ENCODE results near the gene ANAPC16. TPM values are rescaled to one million over a fixed set of nuclear protein-coding genes. Genes with fewer than 3 reads are reported as not detected.

The ANAPC16 gene
- total RNA-seq, 1 donor from 2014 or later: 76.6 TPM

GRCh38 chr10:72274730-72275350 is 59.0 kb downstream of the ANAPC16 start:
- peak; percentile 21 to 61 (median 58) for TF ChIP-seq CTCF (IDR thresholded peaks at IDR 0.05)
- peak in 1 of 2 donors; percentile 65 for TF ChIP-seq POLR2AphosphoS5 (IDR thresholded peaks at IDR 0.05; ENCODE audit: insufficient read depth in 1 of 2, low read depth in 1 of 2)
- no peak for TF ChIP-seq POLR2A (IDR thresholded peaks at IDR 0.05)
- Histone ChIP-seq H3K9me3 (no peaks in the 10 kb centered on the region), H3K36me3 (peaks cover 0 to 25% of the 10 kb centered on the region in 2 donors), H3K27ac (peak overlapping the region; percentile 99), H3K27me3 (no peaks in the 10 kb centered on the region), H3K4me1 (peaks cover 34% of the 10 kb centered on the region), H3K4me3 (peak overlapping the region; percentile 90 to 99)
- intact Hi-C loops (cut with DNase I): loop anchor here (5.0 to 10.0 kb wide), 3 partner anchors 47 to 57 kb away; no protein-coding TSS in a partner anchor
- no peak for DNase-seq (ENCODE audit: extremely low spot score in 2 of 2)

GRCh38 chr10:72275351-72276012 is 59.7 kb downstream of the ANAPC16 start:
- Histone ChIP-seq H3K4me1 (peaks cover 34% of the 10 kb centered on the region), H3K27ac (peak overlapping the region; percentile 99), H3K36me3 (peaks cover 0 to 25% of the 10 kb centered on the region in 2 donors), H3K9me3 (no peaks in the 10 kb centered on the region), H3K4me3 (peak overlapping the region; percentile 90 to 99), H3K27me3 (no peaks in the 10 kb centered on the region)
- TF ChIP-seq CTCF (IDR thresholded peaks at IDR 0.05): no peak
- peak in 1 of 2 donors; percentile 16 for TF ChIP-seq POLR2AphosphoS5 (IDR thresholded peaks at IDR 0.05; ENCODE audit: insufficient read depth in 1 of 2, low read depth in 1 of 2)
- intact Hi-C loops (cut with DNase I): loop anchor here (5.0 to 10.0 kb wide), 2 partner anchors 47 to 51 kb away; no protein-coding TSS in a partner anchor
- no peak for DNase-seq (ENCODE audit: extremely low spot score in 2 of 2)

- no peak for DNase-seq (ENCODE audit: extremely low spot score in 2 of 2)
- peak overlapping the region; percentile 99 for H3K27ac ChIP-seq
- peak overlapping the region; percentile 90 to 99 for H3K4me3 ChIP-seq
- H3K36me3 ChIP-seq: peaks cover 0 to 25% of the 10 kb centered on the region in 2 donors
- intact Hi-C loops (cut with DNase I): loop anchor here (5.0 to 10.0 kb wide), 2 partner anchors 46 to 51 kb away; no protein-coding TSS in a partner anchor
- H3K9me3 ChIP-seq: no peaks in the 10 kb centered on the region
- no peaks in the 10 kb centered on the region for H3K27me3 ChIP-seq
- H3K4me1 ChIP-seq: peaks cover 34% of the 10 kb centered on the region
- TF ChIP-seq CTCF (IDR thresholded peaks at IDR 0.05) (no peak), POLR2A (IDR thresholded peaks at IDR 0.05) (no peak), POLR2AphosphoS5 (IDR thresholded peaks at IDR 0.05; ENCODE audit: insufficient read depth in 1 of 2, low read depth in 1 of 2) (no peak)
These were observed 60.2 kb downstream of the ANAPC16 start for GRCh38 chr10:72276013-72276387.

GRCh38 chr10:72276421-72277339 is 60.9 kb downstream of the ANAPC16 start:
- TF ChIP-seq POLR2A (IDR thresholded peaks at IDR 0.05): no peak
- TF ChIP-seq POLR2AphosphoS5 (IDR thresholded peaks at IDR 0.05; ENCODE audit: insufficient read depth in 1 of 2, low read depth in 1 of 2): no peak
- TF ChIP-seq CTCF (IDR thresholded peaks at IDR 0.05): no peak
- Histone ChIP-seq H3K27me3 (no peaks in the 10 kb centered on the region), H3K9me3 (no peaks in the 10 kb centered on the region), H3K36me3 (peaks cover 0 to 25% of the 10 kb centered on the region in 2 donors), H3K4me3 (peak overlapping the region; percentile 90 to 99), H3K27ac (peak overlapping the region; percentile 99), H3K4me1 (peaks cover 34% of the 10 kb centered on the region)
- intact Hi-C loops (cut with DNase I): loop anchor here (5.0 to 10.0 kb wide), 2 partner anchors 46 to 52 kb away; no protein-coding TSS in a partner anchor
- DNase-seq (ENCODE audit: extremely low spot score in 2 of 2): no peak
